Measurements from ENCODE around the gene FN3K.

The FN3K gene

GRCh38 chr17:82713071-82713723 lies 22.2 kb upstream of the FN3K start:
- no peak overlapping the region for H3K4me3 ChIP-seq (ENCODE audit: low read length)
- no peak for DNase-seq (ENCODE audit: low read depth)
- TF ChIP-seq, protein P1, sequence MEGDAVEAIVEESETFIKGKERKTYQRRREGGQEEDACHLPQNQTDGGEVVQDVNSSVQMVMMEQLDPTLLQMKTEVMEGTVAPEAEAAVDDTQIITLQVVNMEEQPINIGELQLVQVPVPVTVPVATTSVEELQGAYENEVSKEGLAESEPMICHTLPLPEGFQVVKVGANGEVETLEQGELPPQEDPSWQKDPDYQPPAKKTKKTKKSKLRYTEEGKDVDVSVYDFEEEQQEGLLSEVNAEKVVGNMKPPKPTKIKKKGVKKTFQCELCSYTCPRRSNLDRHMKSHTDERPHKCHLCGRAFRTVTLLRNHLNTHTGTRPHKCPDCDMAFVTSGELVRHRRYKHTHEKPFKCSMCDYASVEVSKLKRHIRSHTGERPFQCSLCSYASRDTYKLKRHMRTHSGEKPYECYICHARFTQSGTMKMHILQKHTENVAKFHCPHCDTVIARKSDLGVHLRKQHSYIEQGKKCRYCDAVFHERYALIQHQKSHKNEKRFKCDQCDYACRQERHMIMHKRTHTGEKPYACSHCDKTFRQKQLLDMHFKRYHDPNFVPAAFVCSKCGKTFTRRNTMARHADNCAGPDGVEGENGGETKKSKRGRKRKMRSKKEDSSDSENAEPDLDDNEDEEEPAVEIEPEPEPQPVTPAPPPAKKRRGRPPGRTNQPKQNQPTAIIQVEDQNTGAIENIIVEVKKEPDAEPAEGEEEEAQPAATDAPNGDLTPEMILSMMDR (IDR thresholded peaks at IDR 0.05; ENCODE audit: insufficient read depth, low read depth, low read length, missing control alignments) = no peak

DNA sequence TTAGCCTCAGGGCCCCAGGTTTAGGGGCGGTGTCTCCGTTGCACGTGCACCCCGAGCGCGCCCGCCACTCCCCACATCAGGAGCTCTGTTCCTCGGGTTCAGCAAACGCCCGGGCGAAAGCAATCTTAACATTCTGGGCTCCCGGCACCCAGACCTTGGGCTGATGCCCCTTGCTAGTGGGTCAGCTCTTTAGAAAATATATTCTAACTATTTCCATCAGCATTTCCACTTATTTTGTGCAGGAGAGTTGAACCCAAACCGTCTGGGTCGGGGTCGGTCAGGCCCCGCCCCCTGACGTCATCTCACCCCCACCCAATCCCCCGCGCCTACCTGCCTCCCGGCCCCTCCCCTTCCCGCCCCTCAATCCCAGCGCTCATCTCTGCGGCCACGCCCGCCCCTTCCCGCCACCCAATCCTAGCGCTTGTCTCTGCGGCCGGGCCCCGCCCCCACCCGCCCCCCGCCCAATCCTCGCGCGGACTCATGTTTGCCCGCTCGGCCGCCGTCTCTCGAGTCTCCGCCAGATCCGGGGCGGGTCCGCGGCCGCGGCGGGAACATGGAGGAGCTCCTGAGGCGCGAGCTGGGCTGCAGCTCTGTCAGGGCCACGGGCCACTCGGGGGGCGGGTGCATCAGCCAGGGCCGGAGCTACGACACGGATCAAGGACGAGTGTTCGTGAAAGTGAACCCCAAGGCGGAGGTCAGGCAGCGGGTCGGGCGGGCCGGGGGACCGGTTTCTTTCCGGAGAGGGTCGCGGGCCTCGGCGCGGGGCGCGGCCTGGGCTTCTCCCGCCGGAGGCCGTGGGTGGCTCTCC lies 19.0 kb upstream of the FN3K start, which contains the start of gene FN3KRP:
FN3KRP (plus strand) TSS at position 504 of the 808 bp plus-strand sequence; CDS start at position 554, 50 bp downstream.
- peak; percentile 97 for DNase-seq (ENCODE audit: low read depth)
- peak within 1 kb of the TSS; percentile 83 for H3K4me3 ChIP-seq (ENCODE audit: low read length)
- TF ChIP-seq, protein P1 (IDR thresholded peaks at IDR 0.05; ENCODE audit: insufficient read depth, low read depth, low read length, missing control alignments) = no peak

DNA sequence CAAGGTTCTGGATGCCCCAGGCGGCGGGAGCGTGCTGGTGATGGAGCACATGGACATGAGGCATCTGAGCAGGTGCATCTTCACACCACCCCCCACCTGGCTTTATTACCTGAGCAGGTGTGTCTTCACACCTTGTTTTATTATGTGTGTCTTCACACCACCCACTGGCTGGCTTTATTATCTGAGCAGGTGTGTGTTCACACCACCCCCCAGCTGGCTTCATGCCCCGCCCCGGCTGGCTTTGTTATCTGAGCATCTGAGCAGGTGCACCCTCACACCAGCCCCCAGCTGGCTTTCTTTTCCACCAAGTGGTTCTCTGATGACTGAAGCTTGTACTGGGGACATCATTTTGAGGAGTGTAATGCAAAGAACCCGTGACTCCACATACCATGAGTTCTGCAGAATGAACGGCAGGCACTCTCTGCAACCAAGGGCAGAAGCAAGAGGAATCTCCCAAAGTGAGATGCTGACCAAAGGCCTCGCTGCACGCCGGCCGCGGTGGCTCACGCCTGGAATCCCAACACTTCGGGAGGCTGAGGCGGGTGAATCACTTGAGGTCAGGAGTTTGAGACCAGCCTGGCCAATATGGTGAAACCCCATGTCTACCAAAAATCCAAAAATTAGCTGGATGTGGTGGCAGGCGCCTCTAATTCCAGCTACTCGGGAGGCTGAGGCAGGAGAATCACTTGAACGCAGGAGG lies 16.3 kb upstream of the FN3K start:
- TF ChIP-seq, protein P1 (IDR thresholded peaks at IDR 0.05; ENCODE audit: insufficient read depth, low read depth, low read length, missing control alignments) = no peak

GRCh38 chr17:82720204-82720603 lies 15.2 kb upstream of the FN3K start:
- no peak overlapping the region for H3K4me3 ChIP-seq (ENCODE audit: low read length)
- TF ChIP-seq, protein P1 (IDR thresholded peaks at IDR 0.05; ENCODE audit: insufficient read depth, low read depth, low read length, missing control alignments) = no peak
- no peak for DNase-seq (ENCODE audit: low read depth)

More for the DNA sequence above, 16.3 kb upstream of the FN3K start:
- DNase-seq (ENCODE audit: low read depth) = no peak
- H3K4me3 ChIP-seq (ENCODE audit: low read length) = no peak overlapping the region

DNA sequence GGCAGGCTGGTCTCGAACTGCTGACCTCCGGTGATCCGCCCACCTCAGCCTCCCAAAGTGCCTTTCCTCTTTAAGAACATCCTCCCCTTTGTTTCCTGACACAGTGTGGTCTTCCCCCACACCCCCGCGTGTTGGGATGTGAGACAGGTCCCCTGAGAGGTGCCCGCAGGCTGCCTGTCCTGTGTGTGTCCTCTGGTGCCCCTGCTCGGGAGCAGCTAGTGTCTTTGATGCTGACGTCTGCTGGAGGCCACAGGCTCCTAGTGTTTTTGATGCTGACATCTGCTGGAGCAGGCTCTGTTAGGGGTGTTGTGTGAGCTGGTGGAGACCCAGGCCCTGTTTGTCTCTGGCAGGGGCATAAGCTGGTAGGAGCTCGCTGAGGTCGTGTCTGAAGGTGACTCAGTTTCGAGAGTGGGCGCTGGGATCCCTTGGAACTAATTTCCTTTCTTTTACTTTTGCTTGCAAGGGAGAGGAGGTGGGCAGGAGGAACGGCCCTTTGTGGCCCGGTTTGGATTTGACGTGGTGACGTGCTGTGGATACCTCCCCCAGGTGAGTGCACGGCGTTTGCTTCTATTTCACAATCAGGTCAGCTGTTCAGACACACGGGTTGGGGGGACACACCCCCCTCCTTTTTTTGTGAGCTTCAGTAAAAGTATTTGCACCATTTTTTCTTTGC lies 12.9 kb upstream of the FN3K start:
- no peak for DNase-seq (ENCODE audit: low read depth)
- H3K4me3 ChIP-seq (ENCODE audit: low read length) = no peak overlapping the region
- TF ChIP-seq, protein P1 (IDR thresholded peaks at IDR 0.05; ENCODE audit: insufficient read depth, low read depth, low read length, missing control alignments) = no peak

DNA sequence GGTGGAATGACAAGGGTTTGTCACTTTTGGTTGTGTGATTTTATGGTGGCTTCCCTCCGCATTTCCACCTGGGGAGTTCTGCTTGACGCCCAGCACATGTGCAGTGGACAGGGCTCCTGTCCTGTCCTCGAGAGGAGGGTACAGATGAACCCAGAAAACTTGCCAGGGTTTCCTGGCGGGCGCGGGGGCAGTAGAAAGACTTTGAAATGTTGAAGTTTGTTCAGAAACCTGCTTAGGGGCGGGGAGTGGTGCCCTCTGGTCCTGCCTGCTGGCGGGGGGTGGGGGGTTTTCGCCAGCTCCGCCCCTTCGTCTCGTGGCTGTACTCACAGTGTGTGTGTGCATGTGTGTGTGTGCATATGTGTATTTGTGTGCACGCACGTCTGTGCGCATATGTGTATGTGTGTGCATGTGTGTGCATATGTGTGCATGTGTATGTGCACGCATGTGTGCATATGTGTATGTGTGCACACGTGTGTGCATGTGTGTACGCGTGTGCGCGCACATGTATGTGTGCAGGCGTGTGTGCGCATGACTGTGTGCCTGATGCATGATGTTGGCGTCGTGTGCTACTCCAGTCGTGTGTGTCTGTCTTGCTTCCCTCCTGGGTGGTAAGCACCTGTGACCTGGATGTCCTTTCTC lies 12.1 kb upstream of the FN3K start:
- no peak overlapping the region for H3K4me3 ChIP-seq (ENCODE audit: low read length)
- DNase-seq (ENCODE audit: low read depth) = no peak

More for the DNA sequence above, 12.1 kb upstream of the FN3K start:
- TF ChIP-seq, protein P1 (IDR thresholded peaks at IDR 0.05; ENCODE audit: insufficient read depth, low read depth, low read length, missing control alignments) = no peak

Measured in epithelial cell of esophagus (primary cell).